Upper lobe of left lung (tissue), 6 donors: Measurements from ENCODE around the gene TRAPPC3L. TPM values are rescaled to one million over a fixed set of nuclear protein-coding genes. Genes with fewer than 3 reads are reported as not detected.

Experiments used
- ATAC-seq, 2 donors: fragments of 200-7000 bp; cut with Tn5 transposase; one replicate each; pipeline ENCODE4 v1.9.1; 2022; ENCODE audit warnings: mild to moderate bottlenecking in 2 of 2, moderate library complexity in 2 of 2; ENCODE audit not compliant: low FRiP score in 2 of 2
- DNase-seq, 2 donors: peaks; one replicate each; pipeline ENCODE4 v3.0.0-alpha.2; 2019 to 2020
- H3K27ac ChIP-seq, 4 donors: fragments of 200-600 bp; sonication (generic); one replicate each; pipeline ENCODE4 v1.5.1; 2016 to 2019
- H3K27me3 ChIP-seq, 4 donors: fragments of 200-600 bp; sonication (generic); one replicate each; pipeline ENCODE4 v1.5.1; 2017 to 2019
- H3K36me3 ChIP-seq, 4 donors: fragments of 200-600 bp; sonication (generic); one replicate each; pipeline ENCODE4 v1.5.1; 2016 to 2019
- H3K4me1 ChIP-seq, 4 donors: fragments of 200-600 bp; sonication (generic); one replicate each; pipeline ENCODE4 v1.5.1; 2018 to 2019
- H3K4me3 ChIP-seq, 4 donors: fragments of 200-600 bp; sonication (generic); one replicate each; pipeline ENCODE4 v1.5.1; 2017 to 2019; ENCODE audit warnings: mild to moderate bottlenecking in 2 of 4, moderate library complexity in 1 of 4
- H3K9me3 ChIP-seq, 4 donors: fragments of 200-600 bp; sonication (generic); one replicate each; pipeline ENCODE4 v1.5.1; 2018 to 2019
- EP300 ChIP-seq, 4 donors: sonication (generic); formaldehyde crosslinking; IDR thresholded peaks; one replicate each; pipeline ENCODE4 v1.5.1; 2017; ENCODE audit warnings: antibody characterized with exemption in 4 of 4, control low read depth in 2 of 4
- POLR2A ChIP-seq, 4 donors: fragments of 450-650 bp; IDR thresholded peaks; one replicate each; pipeline ENCODE4 v1.5.1; 2016 to 2017; ENCODE audit warnings: antibody characterized with exemption in 4 of 4, mild to moderate bottlenecking in 2 of 4
- POLR2AphosphoS5 ChIP-seq, 2 donors: sonication (generic); formaldehyde crosslinking; IDR thresholded peaks; one replicate each; pipeline ENCODE4 v1.5.1; 2017; ENCODE audit warnings: antibody characterized with exemption in 2 of 2
- WGBS, 2 donors: methylation state at CpG; one replicate each; pipeline ENCODE4 v1.1.5; 2017 to 2018; 5-methylcytosine and 5-hydroxymethylcytosine counted together
- total RNA-seq, 6 donors: library from RNA; depleted of rRNA in 4 of 6; stranded (reverse); fragments of >200 nt in 4 of 6; gene quantifications; one replicate each; pipeline versions ENCODE4 v1.1.0 to v1.2.1, GENCODE V29; 2016 to 2021
- TF ChIP-seq, protein P1 (sequence below), 6 experiments: fragments of 450-650 bp in 4 of 6; fragments of 200-600 bp in 2 of 6; sonication (generic) in 2 of 6; IDR thresholded peaks; one replicate each; pipeline ENCODE4 v1.5.1; 2016 to 2019; ENCODE audit warnings: antibody characterized with exemption in 6 of 6
- donor health status: DM: no; HTN: no; CAD: no; lungs with moderate emphysema.
- donor health status: DM: no; HTN: yes; CAD: no; lungs with severe emphysema.

The TRAPPC3L gene
- total RNA-seq, 6 donors from 2014 or later = 0.20 to 1.4 (median 0.29) TPM; not detected in 3

DNA sequence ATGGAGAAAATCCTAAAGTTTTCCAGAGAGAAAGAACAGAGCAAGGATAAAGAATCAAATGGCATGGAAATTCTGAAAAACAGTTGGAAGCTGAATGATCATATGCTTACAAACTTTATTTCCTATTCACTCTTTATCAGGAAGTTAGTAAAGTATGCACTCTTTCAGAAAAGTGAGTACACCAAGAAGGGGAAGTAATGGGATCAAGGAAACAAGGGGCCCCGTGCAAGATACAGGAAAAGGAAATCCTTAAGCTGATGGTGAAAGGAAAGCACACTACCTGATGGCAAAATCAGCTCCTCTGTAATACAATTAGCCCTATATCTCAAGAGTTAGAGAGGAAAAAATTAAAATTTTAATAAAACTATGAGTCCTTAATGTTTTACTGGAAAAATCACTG is 70.3 kb downstream of the TRAPPC3L start:
- peak overlapping the region in 2 of 4 donors; percentile 32 to 63 for H3K27ac ChIP-seq
- WGBS, 2 donors = 33 to 36% methylated on average over 1 of the region's 1 CpG
- H3K4me3 ChIP-seq = no peak overlapping the region
- no peaks in the 10 kb centered on the region for H3K4me1 ChIP-seq
- DNase-seq (peak in 1 of 2 donors; percentile 32), ATAC-seq (peak in 1 of 2 donors; percentile 61)
- TF ChIP-seq POLR2A (IDR thresholded peaks at IDR 0.05) = no peak
- TF ChIP-seq, protein P1, sequence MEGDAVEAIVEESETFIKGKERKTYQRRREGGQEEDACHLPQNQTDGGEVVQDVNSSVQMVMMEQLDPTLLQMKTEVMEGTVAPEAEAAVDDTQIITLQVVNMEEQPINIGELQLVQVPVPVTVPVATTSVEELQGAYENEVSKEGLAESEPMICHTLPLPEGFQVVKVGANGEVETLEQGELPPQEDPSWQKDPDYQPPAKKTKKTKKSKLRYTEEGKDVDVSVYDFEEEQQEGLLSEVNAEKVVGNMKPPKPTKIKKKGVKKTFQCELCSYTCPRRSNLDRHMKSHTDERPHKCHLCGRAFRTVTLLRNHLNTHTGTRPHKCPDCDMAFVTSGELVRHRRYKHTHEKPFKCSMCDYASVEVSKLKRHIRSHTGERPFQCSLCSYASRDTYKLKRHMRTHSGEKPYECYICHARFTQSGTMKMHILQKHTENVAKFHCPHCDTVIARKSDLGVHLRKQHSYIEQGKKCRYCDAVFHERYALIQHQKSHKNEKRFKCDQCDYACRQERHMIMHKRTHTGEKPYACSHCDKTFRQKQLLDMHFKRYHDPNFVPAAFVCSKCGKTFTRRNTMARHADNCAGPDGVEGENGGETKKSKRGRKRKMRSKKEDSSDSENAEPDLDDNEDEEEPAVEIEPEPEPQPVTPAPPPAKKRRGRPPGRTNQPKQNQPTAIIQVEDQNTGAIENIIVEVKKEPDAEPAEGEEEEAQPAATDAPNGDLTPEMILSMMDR (IDR thresholded peaks at IDR 0.05) = no peak
- TF ChIP-seq EP300 (IDR thresholded peaks at IDR 0.05) = no peak
- no peak for TF ChIP-seq POLR2AphosphoS5 (IDR thresholded peaks at IDR 0.05)
- no peaks in the 10 kb centered on the region for H3K27me3 ChIP-seq
- no peaks in the 10 kb centered on the region for H3K36me3 ChIP-seq
- H3K9me3 ChIP-seq = no peaks in the 10 kb centered on the region

DNA sequence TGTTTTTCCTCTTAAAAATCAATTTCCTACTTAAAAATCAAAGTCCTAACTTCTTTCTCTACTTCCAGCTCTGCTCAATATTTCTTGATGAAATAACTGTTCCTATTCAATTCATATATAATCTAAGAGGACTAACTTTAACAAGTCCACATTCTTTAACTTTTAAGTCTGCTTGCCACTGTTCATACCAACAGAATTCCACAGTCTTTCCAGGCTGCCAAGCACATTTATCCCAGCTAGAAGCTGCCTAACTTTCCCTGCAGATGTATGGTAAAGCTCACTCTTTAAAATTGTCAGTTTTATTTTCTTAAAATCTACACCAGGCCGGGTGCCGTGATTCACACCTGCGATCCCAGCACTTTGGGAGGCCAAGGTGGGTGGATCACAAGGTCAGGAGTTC is 72.8 kb downstream of the TRAPPC3L start:
- Histone ChIP-seq H3K4me1 (no peaks in the 10 kb centered on the region), H3K27me3 (no peaks in the 10 kb centered on the region), H3K4me3 (no peak overlapping the region), H3K9me3 (no peaks in the 10 kb centered on the region), H3K36me3 (no peaks in the 10 kb centered on the region), H3K27ac (no peak overlapping the region)
- no peak for ATAC-seq
- 94% methylated on average over 3 of the region's 3 CpGs for WGBS, 2 donors
- no peak for TF ChIP-seq POLR2A (IDR thresholded peaks at IDR 0.05)
- no peak for TF ChIP-seq POLR2AphosphoS5 (IDR thresholded peaks at IDR 0.05)
- TF ChIP-seq EP300 (IDR thresholded peaks at IDR 0.05) = no peak
- TF ChIP-seq, protein P1 (IDR thresholded peaks at IDR 0.05) = no peak
- DNase-seq = no peak

DNA sequence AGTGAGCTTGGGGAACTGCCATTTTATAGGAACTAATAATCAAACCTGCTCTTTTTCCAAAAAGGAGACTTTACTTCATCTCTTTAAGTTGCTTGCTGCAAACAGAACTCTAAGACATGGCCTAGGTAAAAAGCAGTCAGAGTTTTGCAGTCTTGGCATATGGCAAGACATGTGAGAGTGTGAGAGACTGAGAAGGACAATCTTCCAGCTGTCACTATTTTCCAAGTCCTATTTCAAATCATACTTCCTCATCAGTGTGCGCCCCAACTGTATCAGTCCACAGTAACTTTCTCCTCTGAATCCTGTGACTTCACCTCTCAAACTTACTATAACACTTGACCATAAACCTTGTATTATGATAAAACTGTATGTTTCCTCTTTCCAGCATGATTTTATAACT is 74.0 kb downstream of the TRAPPC3L start:
- TF ChIP-seq EP300 (IDR thresholded peaks at IDR 0.05) (no peak), POLR2A (IDR thresholded peaks at IDR 0.05) (no peak), POLR2AphosphoS5 (IDR thresholded peaks at IDR 0.05) (no peak)
- TF ChIP-seq, protein P1 (IDR thresholded peaks at IDR 0.05) = no peak
- DNase-seq (no peak), ATAC-seq (no peak)
- H3K4me3 ChIP-seq = no peak overlapping the region
- no peaks in the 10 kb centered on the region for H3K27me3 ChIP-seq
- no peaks in the 10 kb centered on the region for H3K4me1 ChIP-seq
- 63 to 71% methylated on average over 1 of the region's 1 CpG for WGBS, 2 donors
- H3K27ac ChIP-seq = no peak overlapping the region
- no peaks in the 10 kb centered on the region for H3K36me3 ChIP-seq
- no peaks in the 10 kb centered on the region for H3K9me3 ChIP-seq

DNA sequence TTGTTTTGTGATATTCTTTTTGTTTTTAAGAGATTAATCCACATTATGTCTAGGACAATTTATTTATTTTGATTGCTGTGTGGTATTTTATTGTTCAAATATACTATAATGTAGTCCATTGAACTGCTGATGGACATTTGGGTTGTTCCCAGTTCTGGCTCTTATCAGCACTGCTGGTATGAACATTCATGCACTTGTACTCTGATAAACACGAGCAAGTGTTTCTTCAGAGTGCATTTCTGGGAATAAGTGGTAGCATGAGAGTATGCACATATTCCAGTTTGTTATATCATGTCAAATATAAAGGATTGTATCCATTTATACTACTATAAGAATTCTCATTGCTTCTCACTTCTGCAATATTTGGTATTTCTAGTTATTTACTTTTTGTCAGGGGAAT is 77.2 kb downstream of the TRAPPC3L start:
- WGBS, 2 donors = 66 to 72% methylated on average over 1 of the region's 1 CpG
- no peak for ATAC-seq
- no peaks in the 10 kb centered on the region for H3K36me3 ChIP-seq
- TF ChIP-seq POLR2AphosphoS5 (IDR thresholded peaks at IDR 0.05) = no peak
- no peak for TF ChIP-seq POLR2A (IDR thresholded peaks at IDR 0.05)
- TF ChIP-seq, protein P1 (IDR thresholded peaks at IDR 0.05) = no peak
- TF ChIP-seq EP300 (IDR thresholded peaks at IDR 0.05) = no peak
- H3K4me1 ChIP-seq = peaks cover 0 to 6% (median 3%) of the 10 kb centered on the region in 4 donors
- H3K4me3 ChIP-seq = no peak overlapping the region
- no peak overlapping the region for H3K27ac ChIP-seq
- H3K9me3 ChIP-seq = no peaks in the 10 kb centered on the region
- H3K27me3 ChIP-seq = no peaks in the 10 kb centered on the region
- DNase-seq = no peak

DNA sequence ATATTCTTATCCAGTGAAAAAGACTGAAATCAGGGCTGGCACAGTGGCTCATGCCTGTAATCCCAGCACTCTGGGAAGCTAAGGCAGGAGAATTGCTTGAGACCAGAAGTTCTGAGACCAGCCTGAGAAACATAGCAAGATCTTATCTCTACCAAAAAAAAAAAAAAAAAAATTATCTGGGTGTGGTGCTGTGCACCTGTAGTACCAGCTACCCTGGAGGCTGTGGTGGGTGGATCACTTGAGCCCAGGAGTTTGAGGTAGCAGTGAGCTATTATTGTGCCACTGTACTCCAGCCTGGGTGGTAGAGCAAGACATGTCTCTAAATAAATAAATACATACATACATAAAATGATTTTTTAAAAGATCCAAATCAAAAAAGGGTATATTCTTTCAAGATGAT is 78.0 kb downstream of the TRAPPC3L start:
- Histone ChIP-seq H3K36me3 (no peaks in the 10 kb centered on the region), H3K27ac (no peak overlapping the region), H3K27me3 (no peaks in the 10 kb centered on the region), H3K4me1 (peaks cover 2 to 6% (median 4%) of the 10 kb centered on the region in 4 donors), H3K4me3 (no peak overlapping the region), H3K9me3 (no peaks in the 10 kb centered on the region)
- ATAC-seq = no peak
- TF ChIP-seq POLR2A (IDR thresholded peaks at IDR 0.05) (no peak), POLR2AphosphoS5 (IDR thresholded peaks at IDR 0.05) (no peak), EP300 (IDR thresholded peaks at IDR 0.05) (no peak)
- TF ChIP-seq, protein P1 (IDR thresholded peaks at IDR 0.05) = no peak
- no peak for DNase-seq
